AG09309 (cell line): ENCODE data around the gene YJU2.
"Not testable (repeated sequence)": the region's sequence is repeated elsewhere in the genome, so short reads cannot be mapped to it uniquely, and the experiment has no call there.

Source experiments
- DNase-seq: peaks from one replicate; pipeline ENCODE4 v3.0.0-alpha.2; 2010; ENCODE audit warnings: low read depth
- H3K4me3 ChIP-seq: 2 replicates; pipeline ENCODE4 v1.5.1; 2011; ENCODE audit warnings: mild to moderate bottlenecking, low read depth, low read length, moderate library complexity; ENCODE audit not compliant: control insufficient read depth
- TF ChIP-seq, protein P1 (sequence below): IDR thresholded peaks from 2 replicates; pipeline ENCODE4 v1.5.1; 2011; ENCODE audit warnings: mild to moderate bottlenecking, low read depth, low read length, inconsistent platforms; ENCODE audit not compliant: insufficient read depth, control insufficient read depth; ENCODE audit errors: missing control alignments

The YJU2 gene

DNA sequence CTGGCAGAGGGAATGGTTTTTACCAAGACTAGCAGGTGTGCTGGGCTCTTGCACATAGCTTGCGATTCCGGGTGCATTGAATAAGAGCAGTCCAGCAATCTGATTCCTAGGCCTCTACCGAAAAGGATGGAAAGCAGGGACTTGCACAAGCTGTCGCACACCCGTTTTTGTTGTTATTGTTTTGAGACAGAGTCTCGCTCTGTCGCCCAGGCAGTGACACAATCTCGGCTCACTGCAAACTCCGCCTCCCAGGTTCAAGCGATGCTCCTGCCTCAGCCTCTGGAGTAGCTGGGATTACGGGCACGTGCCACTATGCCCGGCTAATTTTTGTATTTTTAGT lies 12.0 kb upstream of the YJU2 start:
- no peak overlapping the region for H3K4me3 ChIP-seq
- TF ChIP-seq, protein P1, sequence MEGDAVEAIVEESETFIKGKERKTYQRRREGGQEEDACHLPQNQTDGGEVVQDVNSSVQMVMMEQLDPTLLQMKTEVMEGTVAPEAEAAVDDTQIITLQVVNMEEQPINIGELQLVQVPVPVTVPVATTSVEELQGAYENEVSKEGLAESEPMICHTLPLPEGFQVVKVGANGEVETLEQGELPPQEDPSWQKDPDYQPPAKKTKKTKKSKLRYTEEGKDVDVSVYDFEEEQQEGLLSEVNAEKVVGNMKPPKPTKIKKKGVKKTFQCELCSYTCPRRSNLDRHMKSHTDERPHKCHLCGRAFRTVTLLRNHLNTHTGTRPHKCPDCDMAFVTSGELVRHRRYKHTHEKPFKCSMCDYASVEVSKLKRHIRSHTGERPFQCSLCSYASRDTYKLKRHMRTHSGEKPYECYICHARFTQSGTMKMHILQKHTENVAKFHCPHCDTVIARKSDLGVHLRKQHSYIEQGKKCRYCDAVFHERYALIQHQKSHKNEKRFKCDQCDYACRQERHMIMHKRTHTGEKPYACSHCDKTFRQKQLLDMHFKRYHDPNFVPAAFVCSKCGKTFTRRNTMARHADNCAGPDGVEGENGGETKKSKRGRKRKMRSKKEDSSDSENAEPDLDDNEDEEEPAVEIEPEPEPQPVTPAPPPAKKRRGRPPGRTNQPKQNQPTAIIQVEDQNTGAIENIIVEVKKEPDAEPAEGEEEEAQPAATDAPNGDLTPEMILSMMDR: no peak
- DNase-seq: no peak

DNA sequence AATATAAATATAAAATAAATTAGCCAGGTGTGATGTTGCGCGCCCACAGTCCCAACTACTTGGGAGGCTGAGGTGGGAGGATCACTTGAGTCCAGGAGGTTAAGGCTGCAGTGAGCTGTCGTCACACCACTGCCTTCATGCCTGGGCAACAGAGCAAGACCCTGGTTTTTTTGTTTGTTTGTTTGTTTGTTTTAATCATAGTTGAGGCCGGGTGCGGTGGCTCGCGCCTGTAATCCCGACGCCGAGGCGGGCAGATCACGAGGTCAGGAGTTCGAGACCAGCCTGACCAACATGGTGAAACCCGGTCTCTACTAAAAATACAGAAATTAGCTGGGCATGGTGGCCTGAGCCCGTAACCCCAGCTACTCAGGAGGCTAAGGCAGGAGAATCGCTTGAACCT lies 9.4 kb upstream of the YJU2 start:
- not testable (repeated sequence) for H3K4me3 ChIP-seq, DNase-seq

DNA sequence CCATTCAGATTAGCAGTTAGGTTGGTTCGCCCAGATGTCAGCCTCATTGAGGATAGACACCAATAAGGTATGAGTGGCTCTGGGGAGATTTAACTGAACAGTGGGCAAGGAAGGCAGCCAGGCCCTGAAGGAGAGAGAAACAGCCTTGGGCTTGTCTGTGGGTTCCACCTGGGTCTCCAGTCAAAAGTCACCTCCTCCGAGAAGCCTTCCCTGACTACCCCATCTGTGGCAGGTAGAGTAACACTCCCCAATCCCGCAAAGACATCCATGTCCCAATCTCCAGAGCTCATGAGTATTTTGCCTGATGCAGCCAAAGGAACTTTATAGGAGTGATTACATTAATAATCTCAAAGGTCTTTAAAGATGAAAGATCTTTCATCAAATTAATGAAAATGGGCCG lies 8.0 kb upstream of the YJU2 start:
- TF ChIP-seq, protein P1: no peak
- no peak overlapping the region for H3K4me3 ChIP-seq
- DNase-seq: no peak

- no peak overlapping the region for H3K4me3 ChIP-seq
- TF ChIP-seq, protein P1: no peak
- no peak for DNase-seq
These were observed 5.0 kb upstream of the YJU2 start for GRCh38 chr19:4241824-4242430.

- not testable (repeated sequence) for DNase-seq, H3K4me3 ChIP-seq
These were observed 942 bp upstream of the YJU2 start for GRCh38 chr19:4245938-4246337.

DNA sequence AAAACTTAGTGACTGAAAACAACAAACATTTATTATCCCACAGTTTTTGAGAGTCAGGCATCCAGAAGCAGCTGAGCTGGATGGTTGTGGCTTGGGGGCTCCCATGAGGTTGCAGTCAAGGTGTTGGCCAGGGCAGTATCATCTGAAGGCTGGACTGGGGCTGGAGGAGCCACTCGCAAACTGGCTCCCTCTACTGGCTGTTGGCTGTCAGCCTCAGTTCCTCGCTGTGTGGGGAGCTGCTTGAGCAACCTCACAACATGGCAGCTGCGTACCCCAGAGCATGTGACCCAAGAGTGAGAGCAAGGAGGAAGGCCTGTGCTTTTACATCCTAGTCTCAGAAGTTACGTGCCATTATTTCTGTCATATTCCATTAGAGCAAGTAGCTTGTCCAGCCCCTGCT lies 9.7 kb downstream of the YJU2 start:
- no peak overlapping the region for H3K4me3 ChIP-seq
- TF ChIP-seq, protein P1: no peak
- no peak for DNase-seq

DNA sequence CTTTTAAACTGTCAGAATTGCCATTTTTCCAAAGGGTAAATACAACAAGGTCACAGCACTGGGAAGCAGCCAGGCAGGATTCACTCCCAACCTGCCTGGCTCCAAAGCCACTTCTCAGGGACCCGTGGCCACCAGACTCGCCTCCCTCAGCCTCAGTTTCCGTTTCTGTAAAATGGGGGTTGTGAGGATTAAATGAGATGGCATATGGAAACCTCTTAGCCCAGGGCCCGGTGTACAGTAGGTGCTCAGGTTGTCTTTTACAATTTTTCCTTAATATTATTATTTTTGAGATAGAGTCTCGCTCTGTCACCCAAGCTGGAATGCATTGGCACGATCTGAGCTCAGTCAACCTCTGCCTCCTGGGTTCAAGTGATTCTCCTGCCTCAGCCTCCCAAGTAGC lies 10.1 kb downstream of the YJU2 start:
- DNase-seq: no peak
- H3K4me3 ChIP-seq: no peak overlapping the region
- TF ChIP-seq, protein P1: no peak

GRCh38 chr19:4258181-4258580 lies 11.3 kb downstream of the YJU2 start:
- H3K4me3 ChIP-seq: no peak overlapping the region
- no peak for DNase-seq
- TF ChIP-seq, protein P1: no peak
